ENCODE results near the gene FAM53A. TPM values are rescaled to one million over a fixed set of nuclear protein-coding genes. Genes with fewer than 3 reads are reported as not detected.

Gene FAM53A
- total and polyA plus RNA-seq, 2 experiments from 2014 or later, result 4.7 to 6.8 TPM

DNA sequence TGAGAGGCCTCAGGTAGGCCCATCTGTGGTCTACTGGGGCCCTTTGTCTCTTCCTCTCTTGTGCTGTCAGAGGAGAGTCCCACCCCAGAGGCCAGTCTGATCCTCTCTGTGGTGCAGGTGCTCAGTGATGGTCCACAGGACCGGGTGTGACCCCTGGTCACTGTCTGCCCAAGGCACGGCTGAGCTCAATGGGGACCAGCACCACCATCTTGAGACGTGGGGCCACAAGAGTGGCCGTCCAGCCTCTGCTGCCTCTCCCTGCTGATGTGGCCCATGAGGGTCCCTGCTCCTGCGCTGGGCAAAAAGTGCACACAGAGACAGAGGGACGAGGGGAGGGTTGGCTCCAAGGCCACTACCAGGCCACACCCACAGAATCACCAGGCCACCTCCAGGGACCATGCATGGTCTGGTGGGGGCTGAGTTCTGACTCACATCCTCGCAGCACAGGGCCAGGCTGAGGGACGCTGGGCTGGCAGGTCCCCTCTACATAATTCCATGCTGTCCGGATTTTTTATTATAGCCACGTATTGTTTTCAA lies 88.3 kb downstream of the FAM53A start:
- H3K4me3 ChIP-seq, result no peak overlapping the region
- H2AFZ ChIP-seq, result no peak overlapping the region
- no peaks in the 10 kb centered on the region for H3K4me1 ChIP-seq (ENCODE audit: insufficient read depth)
- H3K9me3 ChIP-seq (ENCODE audit: low read depth), result no peaks in the 10 kb centered on the region
- no peak overlapping the region for H3K4me2 ChIP-seq
- H4K20me1 ChIP-seq (ENCODE audit: insufficient read depth, poor library complexity, severe bottlenecking), result no peaks in the 10 kb centered on the region
- no peaks in the 10 kb centered on the region for H3K36me3 ChIP-seq (replicated peaks; ENCODE audit: insufficient read depth, low read depth)
- no peak for DNase-seq (ENCODE audit: low spot score)
- no peaks in the 10 kb centered on the region for H3K9me2 ChIP-seq (replicated peaks; ENCODE audit: insufficient read depth)
- WGBS (ENCODE audit: low lambda C conversion rate, missing lambda C conversion rate), result 95% methylated on average over 10 of the region's 10 CpGs
- TF ChIP-seq EZH2 (IDR thresholded peaks at IDR 0.05; ENCODE audit: borderline replicate concordance) (no peak), EZH2phosphoT487 (IDR thresholded peaks at IDR 0.05; ENCODE audit: low read depth, severe bottlenecking, unreplicated experiment) (no peak)
- TF ChIP-seq, protein P1, sequence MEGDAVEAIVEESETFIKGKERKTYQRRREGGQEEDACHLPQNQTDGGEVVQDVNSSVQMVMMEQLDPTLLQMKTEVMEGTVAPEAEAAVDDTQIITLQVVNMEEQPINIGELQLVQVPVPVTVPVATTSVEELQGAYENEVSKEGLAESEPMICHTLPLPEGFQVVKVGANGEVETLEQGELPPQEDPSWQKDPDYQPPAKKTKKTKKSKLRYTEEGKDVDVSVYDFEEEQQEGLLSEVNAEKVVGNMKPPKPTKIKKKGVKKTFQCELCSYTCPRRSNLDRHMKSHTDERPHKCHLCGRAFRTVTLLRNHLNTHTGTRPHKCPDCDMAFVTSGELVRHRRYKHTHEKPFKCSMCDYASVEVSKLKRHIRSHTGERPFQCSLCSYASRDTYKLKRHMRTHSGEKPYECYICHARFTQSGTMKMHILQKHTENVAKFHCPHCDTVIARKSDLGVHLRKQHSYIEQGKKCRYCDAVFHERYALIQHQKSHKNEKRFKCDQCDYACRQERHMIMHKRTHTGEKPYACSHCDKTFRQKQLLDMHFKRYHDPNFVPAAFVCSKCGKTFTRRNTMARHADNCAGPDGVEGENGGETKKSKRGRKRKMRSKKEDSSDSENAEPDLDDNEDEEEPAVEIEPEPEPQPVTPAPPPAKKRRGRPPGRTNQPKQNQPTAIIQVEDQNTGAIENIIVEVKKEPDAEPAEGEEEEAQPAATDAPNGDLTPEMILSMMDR (IDR thresholded peaks at IDR 0.05; ENCODE audit: poor library complexity), result no peak
- no peaks in the 10 kb centered on the region for H3K79me2 ChIP-seq
- no peak overlapping the region for H3K27ac ChIP-seq
- H3K27me3 ChIP-seq, result no peaks in the 10 kb centered on the region

DNA sequence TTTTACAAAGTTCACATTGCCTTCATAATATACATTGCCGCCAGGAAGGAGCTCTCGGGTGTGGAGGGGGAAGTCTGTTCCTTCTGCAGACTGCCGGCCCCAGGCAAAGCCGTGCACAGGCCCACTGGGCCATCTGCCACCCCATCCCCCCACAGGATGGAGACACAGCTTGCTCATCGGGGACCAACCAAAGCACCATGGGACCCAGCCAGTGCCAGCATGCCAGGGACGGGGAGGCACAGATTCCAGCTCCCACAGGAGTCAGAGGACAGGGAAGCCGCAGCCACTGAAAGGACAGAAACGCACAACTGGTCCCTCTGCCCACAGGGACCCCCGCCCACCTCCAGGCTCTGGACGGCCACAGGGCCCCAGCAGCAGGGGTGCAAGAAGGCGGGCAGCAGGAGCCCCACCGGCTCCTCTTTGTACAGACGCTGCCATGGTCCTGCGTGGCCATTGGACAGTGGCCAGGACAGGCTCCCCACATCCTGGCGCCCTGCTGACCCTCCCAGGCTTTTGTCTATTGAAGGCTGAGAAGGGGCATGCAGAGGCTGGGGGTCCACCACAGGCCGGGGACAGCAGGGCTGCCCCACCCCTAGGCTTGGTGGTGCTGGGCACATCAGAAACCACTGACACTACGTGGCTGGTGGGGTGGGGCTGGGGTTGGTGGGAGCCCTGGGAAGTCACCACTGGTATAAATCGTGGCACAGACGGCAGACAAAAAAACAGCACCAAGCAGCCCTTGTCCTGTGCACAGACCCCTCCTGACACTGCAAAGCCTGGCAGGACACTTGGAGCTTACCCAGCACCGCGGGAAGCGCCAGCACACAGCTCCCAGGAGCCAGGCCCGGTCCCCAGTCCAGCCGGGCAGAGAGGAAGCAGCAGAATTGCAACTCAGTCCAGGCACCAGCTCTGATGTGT lies 89.0 kb downstream of the FAM53A start:
- H4K20me1 ChIP-seq (ENCODE audit: insufficient read depth, poor library complexity, severe bottlenecking), result no peaks in the 10 kb centered on the region
- H3K36me3 ChIP-seq (replicated peaks; ENCODE audit: insufficient read depth, low read depth), result no peaks in the 10 kb centered on the region
- no peak overlapping the region for H2AFZ ChIP-seq
- DNase-seq (ENCODE audit: low spot score), result no peak
- H3K27me3 ChIP-seq, result no peaks in the 10 kb centered on the region
- H3K9me2 ChIP-seq (replicated peaks; ENCODE audit: insufficient read depth), result no peaks in the 10 kb centered on the region
- H3K9me3 ChIP-seq (ENCODE audit: low read depth), result no peaks in the 10 kb centered on the region
- no peak overlapping the region for H3K4me2 ChIP-seq
- 87% methylated on average over 24 of the region's 24 CpGs for WGBS (ENCODE audit: low lambda C conversion rate, missing lambda C conversion rate)
- TF ChIP-seq EZH2 (IDR thresholded peaks at IDR 0.05; ENCODE audit: borderline replicate concordance), result no peak
- TF ChIP-seq, protein P1 (IDR thresholded peaks at IDR 0.05; ENCODE audit: poor library complexity), result no peak
- TF ChIP-seq EZH2phosphoT487 (IDR thresholded peaks at IDR 0.05; ENCODE audit: low read depth, severe bottlenecking, unreplicated experiment), result no peak
- H3K4me1 ChIP-seq (ENCODE audit: insufficient read depth), result no peaks in the 10 kb centered on the region
- no peak overlapping the region for H3K4me3 ChIP-seq
- no peaks in the 10 kb centered on the region for H3K79me2 ChIP-seq
- no peak overlapping the region for H3K27ac ChIP-seq

DNA sequence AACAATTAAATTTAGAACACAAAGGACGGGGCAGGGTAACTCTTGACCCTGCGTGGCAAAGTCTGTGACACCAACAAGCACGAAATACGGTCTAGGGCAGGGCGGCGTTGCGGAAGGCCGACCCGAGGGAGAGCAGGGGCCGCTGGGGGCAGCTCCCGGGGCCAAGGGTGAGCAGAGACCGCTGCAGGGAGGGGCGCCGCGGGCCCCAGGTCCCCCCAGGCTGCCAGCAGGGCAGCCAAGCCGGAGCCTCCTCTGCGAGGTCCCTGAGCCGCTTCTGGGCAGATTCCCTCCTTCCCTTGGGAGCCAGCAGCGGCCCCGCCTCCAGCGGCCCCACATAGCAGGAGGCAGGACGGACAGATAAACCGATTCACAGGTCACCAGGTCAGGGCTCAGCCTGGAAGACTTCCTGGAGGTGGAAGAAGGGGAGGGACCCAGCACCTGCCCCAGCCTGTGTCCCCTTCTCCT lies 90.2 kb downstream of the FAM53A start:
- Histone ChIP-seq H3K4me2 (no peak overlapping the region), H3K4me1 (ENCODE audit: insufficient read depth) (no peaks in the 10 kb centered on the region), H3K9me2 (replicated peaks; ENCODE audit: insufficient read depth) (no peaks in the 10 kb centered on the region), H3K36me3 (replicated peaks; ENCODE audit: insufficient read depth, low read depth) (no peaks in the 10 kb centered on the region), H3K79me2 (no peaks in the 10 kb centered on the region), H3K27me3 (no peaks in the 10 kb centered on the region), H3K4me3 (no peak overlapping the region), H3K27ac (no peak overlapping the region), H3K9me3 (ENCODE audit: low read depth) (no peaks in the 10 kb centered on the region), H2AFZ (no peak overlapping the region), H4K20me1 (ENCODE audit: insufficient read depth, poor library complexity, severe bottlenecking) (no peaks in the 10 kb centered on the region)
- DNase-seq (ENCODE audit: low spot score), result no peak
- WGBS (ENCODE audit: low lambda C conversion rate, missing lambda C conversion rate), result 78% methylated on average over 23 of the region's 23 CpGs
- TF ChIP-seq, protein P1 (IDR thresholded peaks at IDR 0.05; ENCODE audit: poor library complexity), result no peak
- TF ChIP-seq EZH2 (IDR thresholded peaks at IDR 0.05; ENCODE audit: borderline replicate concordance) (no peak), EZH2phosphoT487 (IDR thresholded peaks at IDR 0.05; ENCODE audit: low read depth, severe bottlenecking, unreplicated experiment) (no peak)
